ENCODE results near the gene MAGOH.

DNA sequence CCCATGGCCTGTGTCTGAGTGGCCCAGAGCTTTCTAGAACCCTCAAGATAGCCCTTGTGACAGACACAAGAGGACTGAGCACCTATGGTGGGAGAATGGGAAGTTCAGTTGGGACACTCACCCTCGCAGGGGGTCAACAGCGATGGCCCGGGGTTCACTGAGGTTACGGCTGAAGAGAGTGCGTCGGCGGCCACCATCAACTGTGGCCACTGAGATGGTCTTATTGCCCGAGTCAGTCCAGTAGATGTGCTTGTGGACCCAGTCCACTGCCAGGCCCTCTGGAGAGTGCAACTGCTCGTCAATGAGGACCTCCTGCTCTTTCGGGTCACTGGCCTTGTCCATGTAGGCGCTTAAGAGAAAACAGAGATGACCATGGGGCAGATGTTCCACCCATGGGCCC is 25.7 kb upstream of the MAGOH start:
- TF ChIP-seq POLR2AphosphoS5 (IDR thresholded peaks at IDR 0.05; ENCODE audit: low read length) (no peak), SKIL (IDR thresholded peaks at IDR 0.05; ENCODE audit: low read depth, poor library complexity, severe bottlenecking) (no peak), EP300 (IDR thresholded peaks at IDR 0.05; ENCODE audit: borderline replicate concordance in 1 of 2, control insufficient read depth in 1 of 2, low read depth in 2 of 2, low read length in 2 of 2) (no peak)

All from GM12878 (cell line).